HG02973 (cell line): ENCODE measurements around the gene ZNF408.
A peak's percentile ranks its signal among the peaks of the same experiment; 100 is the strongest.
"Not testable (repeated sequence)": the region's sequence is repeated elsewhere in the genome, so short reads cannot be mapped to it uniquely, and the experiment has no call there.

ENCODE experiments used
- ATAC-seq: cut with Tn5 transposase; IDR thresholded peaks from one replicate; pipeline ENCODE4 v1.9.1; 2021; ENCODE audit warnings: moderate library complexity; ENCODE audit not compliant: unreplicated experiment

The ZNF408 gene

GRCh38 chr11:46700241-46701077 lies at the start of gene ZNF408, which contains the start of gene ARHGAP1:
TSS of gene ZNF408 (plus strand) at chr11:46701031. CDS start at chr11:46701048, 17 bp downstream.
TSS of gene ARHGAP1 (minus strand) at chr11:46700619. CDS start at chr11:46696107, 4,512 bp downstream.
- ATAC-seq, result peak; percentile 87

DNA sequence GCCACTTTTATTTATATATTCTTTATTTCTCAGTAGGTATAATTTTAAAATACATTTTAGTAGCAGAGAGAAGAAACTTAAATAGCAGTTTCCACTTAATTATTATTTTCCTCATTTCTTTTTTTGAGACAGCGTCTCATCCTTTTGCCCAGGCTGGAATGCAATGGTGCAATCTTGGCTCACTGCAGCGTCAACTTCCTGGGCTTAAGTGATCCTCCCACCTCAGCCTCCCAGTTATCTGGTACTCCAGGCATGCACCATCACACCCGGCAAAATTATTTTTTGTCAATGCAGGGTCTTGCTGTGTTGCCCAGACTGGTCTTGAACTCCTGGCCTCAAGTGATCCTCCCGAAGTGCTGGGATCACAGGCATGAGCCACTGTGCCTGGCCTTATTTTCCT lies 45.2 kb upstream of the ZNF408 start:
- ATAC-seq, result no peak

- no peak for ATAC-seq
These were observed 43.6 kb upstream of the ZNF408 start for GRCh38 chr11:46657186-46657585.

- ATAC-seq, result no peak
These were observed 42.6 kb upstream of the ZNF408 start for GRCh38 chr11:46658259-46658658.

- no peak for ATAC-seq
These were observed 40.9 kb upstream of the ZNF408 start for GRCh38 chr11:46659908-46660307.

- ATAC-seq, result no peak
These were observed 39.0 kb upstream of the ZNF408 start for GRCh38 chr11:46661836-46662235.

GRCh38 chr11:46662366-46662765 lies 38.5 kb upstream of the ZNF408 start:
- ATAC-seq, result no peak

DNA sequence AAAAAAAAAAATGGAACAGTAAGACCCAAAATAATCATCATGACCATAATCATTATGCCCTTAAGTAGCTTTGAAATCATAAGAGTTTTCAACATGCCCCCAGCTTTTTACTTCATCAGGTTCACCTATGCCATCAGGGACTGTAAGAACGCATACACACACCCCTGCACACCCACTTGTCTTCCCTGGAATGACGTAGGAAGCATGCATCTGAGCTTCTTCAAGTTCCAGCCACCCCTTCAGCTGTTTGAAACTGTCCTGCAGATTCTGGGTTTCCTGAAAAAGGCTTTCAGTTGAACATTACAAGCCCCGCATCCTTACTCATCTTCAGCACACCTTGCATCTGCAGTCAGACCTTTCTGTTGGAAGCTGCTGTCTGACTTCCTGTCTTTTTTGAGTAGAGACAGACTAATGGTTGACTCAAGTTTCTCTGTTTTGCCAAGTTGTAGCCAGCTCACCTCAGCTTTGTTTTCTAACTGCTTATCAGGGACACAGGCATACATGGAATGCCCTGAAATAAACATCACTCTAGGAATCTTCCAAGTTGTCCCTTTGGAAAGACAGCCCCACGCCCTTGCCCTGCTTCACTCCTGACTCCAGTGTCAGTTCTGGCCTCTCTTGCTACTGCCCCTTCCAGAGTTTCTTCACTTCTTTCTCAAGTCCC lies 37.4 kb upstream of the ZNF408 start:
- ATAC-seq, result no peak

GRCh38 chr11:46664612-46665011 lies 36.2 kb upstream of the ZNF408 start:
- no peak for ATAC-seq

GRCh38 chr11:46665356-46665755 lies 35.5 kb upstream of the ZNF408 start:
- ATAC-seq, result no peak

GRCh38 chr11:46666516-46666915 lies 34.3 kb upstream of the ZNF408 start:
- ATAC-seq, result no peak

- no peak for ATAC-seq
These were observed 33.8 kb upstream of the ZNF408 start for GRCh38 chr11:46667043-46667481.

DNA sequence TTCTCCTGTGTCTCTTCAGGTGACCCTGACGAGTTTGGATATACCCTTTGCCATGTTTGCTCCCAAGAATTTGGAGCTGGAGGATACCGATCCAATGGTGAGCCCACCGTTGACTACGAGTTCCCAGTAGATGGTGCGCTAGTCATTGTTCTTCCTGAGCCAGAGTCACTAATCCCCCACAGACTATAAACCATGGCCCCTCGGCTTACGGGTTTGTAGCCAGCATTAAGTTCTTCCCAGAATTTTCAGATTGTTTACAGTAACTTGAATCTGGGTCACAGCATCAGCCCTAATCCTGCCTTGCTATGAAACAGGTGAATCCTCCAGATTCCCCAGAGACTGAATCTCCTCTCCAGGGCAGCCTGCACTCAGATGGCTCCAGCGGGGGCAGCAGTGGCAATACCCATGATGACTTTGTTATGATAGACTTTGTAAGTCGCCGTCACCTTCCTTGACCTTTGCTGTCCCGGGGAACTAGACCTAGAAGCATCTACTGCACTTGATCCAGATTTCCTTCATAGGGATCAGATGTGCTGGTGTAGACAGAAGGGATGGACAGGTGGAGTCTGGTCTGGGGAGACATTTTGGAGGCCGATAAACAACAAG lies 32.2 kb upstream of the ZNF408 start:
- ATAC-seq, result no peak

- no peak for ATAC-seq
These were observed 31.1 kb upstream of the ZNF408 start for GRCh38 chr11:46669711-46670139.

GRCh38 chr11:46670521-46670920 lies 30.3 kb upstream of the ZNF408 start:
- ATAC-seq, result not testable (repeated sequence)

GRCh38 chr11:46671958-46672315 lies 28.9 kb upstream of the ZNF408 start:
- no peak for ATAC-seq

DNA sequence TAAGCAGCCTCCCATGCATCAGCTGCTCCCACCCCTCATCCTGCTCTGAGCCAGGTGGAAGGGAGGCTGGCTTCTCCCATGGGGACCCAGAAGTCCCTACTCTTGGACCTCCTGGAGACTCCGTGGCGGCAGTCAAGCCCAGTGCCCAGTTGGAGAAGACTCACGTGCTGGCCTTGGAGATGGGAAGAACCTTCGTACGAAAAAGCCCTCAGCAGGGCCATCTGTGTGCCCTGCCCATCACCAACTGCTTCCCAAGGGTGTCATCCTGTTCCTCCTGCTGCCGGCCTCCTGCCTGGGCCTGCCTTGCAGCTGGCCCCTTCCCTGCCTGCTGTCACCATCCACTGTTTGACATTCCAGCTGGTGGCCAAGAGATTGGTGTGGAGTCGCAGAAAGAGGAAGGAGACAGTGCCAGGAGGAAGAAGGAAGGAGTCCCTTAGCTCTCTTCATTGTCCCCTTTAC lies 28.4 kb upstream of the ZNF408 start:
- no peak for ATAC-seq

DNA sequence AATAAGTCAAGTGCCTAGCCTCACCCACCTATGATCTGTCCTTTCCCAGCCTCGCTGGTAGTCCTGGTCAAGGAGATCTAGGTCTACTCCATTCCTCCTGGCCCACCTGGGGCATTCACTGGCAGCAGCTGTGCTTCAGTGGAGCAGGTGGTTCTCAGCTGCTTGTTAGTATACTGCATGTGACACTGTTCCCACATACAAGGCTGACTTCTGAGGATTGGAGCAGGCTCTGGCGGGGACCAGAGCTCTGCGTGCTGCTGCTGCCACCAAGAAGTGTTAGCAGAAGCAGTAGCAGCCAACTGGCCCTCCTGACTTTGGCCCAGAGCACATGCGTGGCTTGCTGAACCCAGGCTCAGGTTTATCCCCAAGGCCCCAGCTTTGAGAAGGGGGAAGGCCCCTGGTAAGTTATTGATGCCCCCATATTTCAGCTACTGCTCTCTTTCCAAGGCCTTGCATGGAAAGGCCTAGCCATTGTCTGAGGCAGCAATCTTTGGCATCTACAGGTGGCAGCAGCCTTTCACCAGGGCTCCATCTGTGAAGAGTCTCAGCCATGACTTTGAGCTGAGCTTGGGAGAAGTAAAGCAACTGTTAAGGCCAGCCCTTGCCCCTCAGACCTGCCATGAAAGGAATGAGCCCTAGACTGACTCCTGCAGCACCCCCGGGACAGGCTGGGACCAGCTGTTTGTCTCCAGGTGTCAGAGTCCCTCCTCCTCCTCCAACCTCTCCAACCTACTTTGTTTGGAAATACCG lies 26.9 kb upstream of the ZNF408 start:
- ATAC-seq, result no peak

DNA sequence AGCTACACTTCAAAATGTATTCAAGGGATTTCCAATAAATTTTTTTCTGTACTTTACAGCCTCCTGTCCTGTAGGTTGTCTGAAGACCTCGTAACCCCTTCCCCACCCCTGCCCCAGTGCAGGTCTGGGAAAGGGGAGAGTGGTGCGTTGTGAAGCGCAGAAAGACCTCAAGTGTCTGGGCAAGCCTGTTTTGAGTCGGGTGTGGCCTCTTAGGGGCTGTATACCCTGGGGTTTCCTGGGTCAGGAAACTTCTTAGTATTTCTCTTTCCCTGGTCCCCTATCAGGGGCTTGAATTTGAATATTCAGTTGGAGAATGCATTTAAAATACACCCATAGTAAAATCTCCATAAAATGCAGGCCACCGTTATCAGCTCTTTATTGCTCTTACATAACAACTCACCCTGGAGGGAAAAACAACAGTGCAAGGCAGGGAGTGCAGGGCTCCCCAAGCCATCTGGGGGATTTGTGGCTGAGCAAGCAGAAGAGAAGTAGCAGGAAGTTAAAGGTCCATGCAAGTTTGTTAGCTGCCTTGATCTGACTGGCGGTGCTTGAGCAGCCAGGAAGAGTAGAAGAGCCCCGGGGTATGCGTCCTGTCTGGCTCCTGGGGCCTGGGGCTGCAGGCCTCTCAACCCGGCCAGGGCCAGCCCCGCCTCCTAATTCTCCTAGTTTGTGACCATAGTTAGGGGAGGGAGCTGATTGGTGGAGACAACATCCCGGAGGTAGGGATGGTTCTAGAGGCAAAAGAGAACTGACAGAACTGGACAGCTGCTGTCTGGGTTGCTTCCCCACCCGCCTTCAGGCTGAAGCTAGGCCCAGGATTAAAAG lies 26.2 kb upstream of the ZNF408 start:
- no peak for ATAC-seq

GRCh38 chr11:46675288-46675851 lies 25.5 kb upstream of the ZNF408 start:
- ATAC-seq, result no peak
